Measurements from ENCODE around the gene PSMA5.
"Not testable (repeated sequence)": the region's sequence is repeated elsewhere in the genome, so short reads cannot be mapped to it uniquely, and the experiment has no call there.

The PSMA5 gene

GRCh38 chr1:109454497-109455133, 28.4 kb upstream of the PSMA5 start:
- no peaks in the 10 kb centered on the region for H3K36me3 ChIP-seq (ENCODE audit: control insufficient read depth in 1 of 2, insufficient read depth in 2 of 2, low read depth in 1 of 2, low read length in 2 of 2)
- no CpG with 5 or more reads among the region's 1 CpG for WGBS
- no peak overlapping the region for H3K23ac ChIP-seq (ENCODE audit: low read length in 2 of 2)
- H3K4me1 ChIP-seq (ENCODE audit: control insufficient read depth, insufficient read depth, low read depth, low read length), result no peaks in the 10 kb centered on the region
- no peak overlapping the region for H4K8ac ChIP-seq (ENCODE audit: low read length)
- H2BK12ac ChIP-seq (ENCODE audit: low read length in 2 of 2), result no peak overlapping the region
- no peak overlapping the region for H2BK120ac ChIP-seq (ENCODE audit: low read depth, low read length)
- H2BK5ac ChIP-seq (ENCODE audit: low read depth, low read length, poor library complexity, severe bottlenecking), result no peak overlapping the region
- H2AFZ ChIP-seq (ENCODE audit: low read depth, low read length), result no peak overlapping the region
- no peak overlapping the region for H2BK15ac ChIP-seq (ENCODE audit: low read depth, poor library complexity, severe bottlenecking)
- H3K4me2 ChIP-seq (ENCODE audit: low read length, poor library complexity, severe bottlenecking), result no peak overlapping the region
- no peak overlapping the region for H3K27ac ChIP-seq (ENCODE audit: low read length, poor library complexity, severe bottlenecking)
- H3K9ac ChIP-seq (ENCODE audit: low read length), result no peak overlapping the region
- H2AK5ac ChIP-seq (ENCODE audit: low read length, severe bottlenecking), result no peak overlapping the region
- DNase-seq, result no peak
- H3K14ac ChIP-seq (ENCODE audit: low read length in 2 of 2), result no peak overlapping the region
- H3K4me3 ChIP-seq (ENCODE audit: insufficient read depth in 1 of 2, low read depth in 1 of 2, low read length in 2 of 2), result no peak overlapping the region
- no peak overlapping the region for H3K18ac ChIP-seq (ENCODE audit: low read depth in 1 of 2, low read length in 2 of 2)
- H3K79me1 ChIP-seq (replicated peaks; ENCODE audit: low read length, poor library complexity, severe bottlenecking), result no peaks in the 10 kb centered on the region
- no peak overlapping the region for H3K4ac ChIP-seq (ENCODE audit: low read depth in 1 of 2, low read length in 2 of 2)
- H3K27me3 ChIP-seq (ENCODE audit: control insufficient read depth in 1 of 2, insufficient read depth in 1 of 2, low read length in 2 of 2), result peaks cover 0 to 7% of the 10 kb centered on the region in 2 experiments
- H3K9me3 ChIP-seq (ENCODE audit: control insufficient read depth, low read length), result peaks cover 7% of the 10 kb centered on the region
- no peak overlapping the region for H4K91ac ChIP-seq (ENCODE audit: low read length)

GRCh38 chr1:109447524-109447923, 21.3 kb upstream of the PSMA5 start:
- H2BK5ac ChIP-seq (ENCODE audit: low read depth, low read length, poor library complexity, severe bottlenecking), result no peak overlapping the region
- H2AFZ ChIP-seq (ENCODE audit: low read depth, low read length), result no peak overlapping the region
- no peak overlapping the region for H3K4me3 ChIP-seq (ENCODE audit: insufficient read depth in 1 of 2, low read depth in 1 of 2, low read length in 2 of 2)
- H3K27me3 ChIP-seq (ENCODE audit: control insufficient read depth in 1 of 2, insufficient read depth in 1 of 2, low read length in 2 of 2), result peaks cover 0 to 32% of the 10 kb centered on the region in 2 experiments
- H3K27ac ChIP-seq (ENCODE audit: low read length, poor library complexity, severe bottlenecking), result no peak overlapping the region
- H3K4ac ChIP-seq (ENCODE audit: low read depth in 1 of 2, low read length in 2 of 2), result no peak overlapping the region
- H2BK12ac ChIP-seq (ENCODE audit: low read length in 2 of 2), result no peak overlapping the region
- no peak overlapping the region for H3K4me2 ChIP-seq (ENCODE audit: low read length, poor library complexity, severe bottlenecking)
- no peak overlapping the region for H3K18ac ChIP-seq (ENCODE audit: low read depth in 1 of 2, low read length in 2 of 2)
- no peak overlapping the region for H3K9ac ChIP-seq (ENCODE audit: low read length)
- H4K91ac ChIP-seq (ENCODE audit: low read length), result no peak overlapping the region
- no peaks in the 10 kb centered on the region for H3K79me1 ChIP-seq (replicated peaks; ENCODE audit: low read length, poor library complexity, severe bottlenecking)
- H2BK120ac ChIP-seq (ENCODE audit: low read depth, low read length), result no peak overlapping the region
- no peak overlapping the region for H2AK5ac ChIP-seq (ENCODE audit: low read length, severe bottlenecking)
- H4K8ac ChIP-seq (ENCODE audit: low read length), result no peak overlapping the region
- 79% methylated on average over 4 of the region's 4 CpGs for WGBS
- no peak overlapping the region for H2BK15ac ChIP-seq (ENCODE audit: low read depth, poor library complexity, severe bottlenecking)
- H3K23ac ChIP-seq (ENCODE audit: low read length in 2 of 2), result no peak overlapping the region
- no peaks in the 10 kb centered on the region for H3K36me3 ChIP-seq (ENCODE audit: control insufficient read depth in 1 of 2, insufficient read depth in 2 of 2, low read depth in 1 of 2, low read length in 2 of 2)
- no peaks in the 10 kb centered on the region for H3K4me1 ChIP-seq (ENCODE audit: control insufficient read depth, insufficient read depth, low read depth, low read length)
- no peak for DNase-seq
- H3K14ac ChIP-seq (ENCODE audit: low read length in 2 of 2), result no peak overlapping the region
- H3K9me3 ChIP-seq (ENCODE audit: control insufficient read depth, low read length), result no peaks in the 10 kb centered on the region

- not testable (repeated sequence) for H3K9me3 ChIP-seq (ENCODE audit: control insufficient read depth, low read length); H4K91ac ChIP-seq (ENCODE audit: low read length)
These were observed 19.9 kb upstream of the PSMA5 start for GRCh38 chr1:109445949-109446695.

GRCh38 chr1:109444346-109444745, 18.1 kb upstream of the PSMA5 start:
- Histone ChIP-seq H2AK5ac (ENCODE audit: low read length, severe bottlenecking) (no peak overlapping the region), H2BK120ac (ENCODE audit: low read depth, low read length) (no peak overlapping the region), H3K4me1 (ENCODE audit: control insufficient read depth, insufficient read depth, low read depth, low read length) (no peaks in the 10 kb centered on the region), H2BK5ac (ENCODE audit: low read depth, low read length, poor library complexity, severe bottlenecking) (no peak overlapping the region), H4K8ac (ENCODE audit: low read length) (no peak overlapping the region), H3K23ac (ENCODE audit: low read length in 2 of 2) (no peak overlapping the region), H3K9me3 (ENCODE audit: control insufficient read depth, low read length) (no peaks in the 10 kb centered on the region), H3K9ac (ENCODE audit: low read length) (no peak overlapping the region), H3K4ac (ENCODE audit: low read depth in 1 of 2, low read length in 2 of 2) (no peak overlapping the region), H3K27ac (ENCODE audit: low read length, poor library complexity, severe bottlenecking) (no peak overlapping the region), H2BK15ac (ENCODE audit: low read depth, poor library complexity, severe bottlenecking) (no peak overlapping the region), H3K14ac (ENCODE audit: low read length in 2 of 2) (no peak overlapping the region), H3K36me3 (ENCODE audit: control insufficient read depth in 1 of 2, insufficient read depth in 2 of 2, low read depth in 1 of 2, low read length in 2 of 2) (no peaks in the 10 kb centered on the region), H3K79me1 (replicated peaks; ENCODE audit: low read length, poor library complexity, severe bottlenecking) (no peaks in the 10 kb centered on the region), H3K18ac (ENCODE audit: low read depth in 1 of 2, low read length in 2 of 2) (no peak overlapping the region), H4K91ac (ENCODE audit: low read length) (no peak overlapping the region), H3K27me3 (ENCODE audit: control insufficient read depth in 1 of 2, insufficient read depth in 1 of 2, low read length in 2 of 2) (peaks cover 0 to 29% of the 10 kb centered on the region in 2 experiments), H2AFZ (ENCODE audit: low read depth, low read length) (no peak overlapping the region), H3K4me2 (ENCODE audit: low read length, poor library complexity, severe bottlenecking) (no peak overlapping the region), H2BK12ac (ENCODE audit: low read length in 2 of 2) (no peak overlapping the region), H3K4me3 (ENCODE audit: insufficient read depth in 1 of 2, low read depth in 1 of 2, low read length in 2 of 2) (no peak overlapping the region)
- 80% methylated on average over 1 of the region's 1 CpG for WGBS
- no peak for DNase-seq

More at GRCh38 chr1:109445949-109446695, 19.9 kb upstream of the PSMA5 start:
- H3K9ac ChIP-seq (ENCODE audit: low read length), result peak overlapping the region; percentile 37
- H3K23ac ChIP-seq (ENCODE audit: low read length in 2 of 2); H2BK5ac ChIP-seq (ENCODE audit: low read depth, low read length, poor library complexity, severe bottlenecking); H3K79me1 ChIP-seq (replicated peaks; ENCODE audit: low read length, poor library complexity, severe bottlenecking); H3K36me3 ChIP-seq (ENCODE audit: control insufficient read depth in 1 of 2, insufficient read depth in 2 of 2, low read depth in 1 of 2, low read length in 2 of 2); H2AK5ac ChIP-seq (ENCODE audit: low read length, severe bottlenecking); H3K4me2 ChIP-seq (ENCODE audit: low read length, poor library complexity, severe bottlenecking); H2BK120ac ChIP-seq (ENCODE audit: low read depth, low read length); H3K14ac ChIP-seq (ENCODE audit: low read length in 2 of 2); H2BK12ac ChIP-seq (ENCODE audit: low read length in 2 of 2); H2BK15ac ChIP-seq (ENCODE audit: low read depth, poor library complexity, severe bottlenecking); H3K18ac ChIP-seq (ENCODE audit: low read depth in 1 of 2, low read length in 2 of 2); H3K4me1 ChIP-seq (ENCODE audit: control insufficient read depth, insufficient read depth, low read depth, low read length); H2AFZ ChIP-seq (ENCODE audit: low read depth, low read length); H4K8ac ChIP-seq (ENCODE audit: low read length); H3K27ac ChIP-seq (ENCODE audit: low read length, poor library complexity, severe bottlenecking); H3K4ac ChIP-seq (ENCODE audit: low read depth in 1 of 2, low read length in 2 of 2); H3K4me3 ChIP-seq (ENCODE audit: insufficient read depth in 1 of 2, low read depth in 1 of 2, low read length in 2 of 2): not testable (repeated sequence)
- peak; percentile 21 for DNase-seq
- H3K27me3 ChIP-seq (ENCODE audit: control insufficient read depth in 1 of 2, insufficient read depth in 1 of 2, low read length in 2 of 2), result peaks cover 0 to 32% of the 10 kb centered on the region in 2 experiments
- 67% methylated on average over 9 of the region's 11 CpGs for WGBS

Data from mesenchymal stem cell (in vitro differentiated cells and primary cell).